K562 (cell line): ENCODE measurements around the gene HSF4. TPM values are rescaled to one million over a fixed set of nuclear protein-coding genes. Genes with fewer than 3 reads are reported as not detected.

Source experiments
- CBX3 ChIP-seq, 2 experiments: IDR thresholded peaks; 1 replicate in 1 of 2; 2 replicates in 1 of 2; pipeline ENCODE4 v1.6.1; 2012; ENCODE audit warnings: inconsistent platforms in 2 of 2, low read length in 2 of 2, borderline replicate concordance in 1 of 2, control low read depth in 1 of 2
- EP400 ChIP-seq: fragments of 450-650 bp; IDR thresholded peaks from 2 replicates; pipeline ENCODE4 v1.6.1; 2017; ENCODE audit warnings: antibody characterized with exemption, mild to moderate bottlenecking, moderate library complexity
- ETS1 ChIP-seq: conservative IDR thresholded peaks from 2 replicates; pipeline ENCODE4 v1.6.1; 2011; ENCODE audit warnings: low read depth, mild to moderate bottlenecking, low read length; ENCODE audit not compliant: control insufficient read depth
- GABPB2 ChIP-seq: fragments of 250-450 bp; sonication (Bioruptor Pico); conservative IDR thresholded peaks from 2 replicates; pipeline ENCODE4 v1.5.1; 2021; ENCODE audit warnings: mild to moderate bottlenecking
- HDAC1 ChIP-seq, 2 experiments: fragments of 450-650 bp; IDR thresholded peaks; 2 replicates each; pipeline ENCODE4 v1.6.1; 2016 to 2017; ENCODE audit warnings: inconsistent platforms in 1 of 2, mild to moderate bottlenecking in 1 of 2, moderate library complexity in 1 of 2
- HOXB6 ChIP-seq: fragments of 250-450 bp; sonication (Bioruptor Pico); IDR thresholded peaks from 2 replicates; pipeline ENCODE4 v1.5.1; 2022; ENCODE audit warnings: mild to moderate bottlenecking, borderline replicate concordance
- ID3 ChIP-seq, 2 experiments: fragments of 250-450 bp in 1 of 2; fragments of 450-650 bp in 1 of 2; sonication (Bioruptor Pico) in 1 of 2; IDR thresholded peaks; 2 replicates each; pipeline versions ENCODE4 v1.6.1 to v1.8.0; 2016 to 2021; ENCODE audit warnings: mild to moderate bottlenecking in 2 of 2, moderate library complexity in 2 of 2, missing compliant biosample characterization in 1 of 2, missing genetic modification characterization in 1 of 2
- NBN ChIP-seq: fragments of 450-650 bp; IDR thresholded peaks from 2 replicates; pipeline ENCODE4 v1.6.1; 2016; ENCODE audit warnings: low read depth, mild to moderate bottlenecking
- NCOA6 ChIP-seq: fragments of 450-650 bp; IDR thresholded peaks from 2 replicates; pipeline ENCODE4 v1.6.1; 2017; ENCODE audit warnings: mild to moderate bottlenecking
- NELFE ChIP-seq: IDR thresholded peaks from 2 replicates; pipeline ENCODE4 v1.6.1; 2011; ENCODE audit warnings: mild to moderate bottlenecking; ENCODE audit not compliant: insufficient read depth, insufficient read length
- NONO ChIP-seq, 2 experiments: fragments of 200-400 bp in 1 of 2; fragments of 450-650 bp in 1 of 2; formaldehyde crosslinking in 1 of 2; IDR thresholded peaks; 2 replicates each; pipeline ENCODE4 v1.6.1; 2017; ENCODE audit warnings: low read depth in 2 of 2, mild to moderate bottlenecking in 2 of 2, moderate library complexity in 2 of 2, low read length in 1 of 2
- POLR2B ChIP-seq: fragments of 450-650 bp; IDR thresholded peaks from 2 replicates; pipeline ENCODE4 v1.6.1; 2018; ENCODE audit warnings: low read depth; ENCODE audit not compliant: partially characterized antibody
- RBM15 ChIP-seq: fragments of 200-400 bp; formaldehyde crosslinking; IDR thresholded peaks from 2 replicates; pipeline ENCODE4 v1.6.1; 2018; ENCODE audit warnings: mild to moderate bottlenecking, low read length, moderate library complexity; ENCODE audit not compliant: insufficient read depth
- SLC30A9 ChIP-seq: fragments of 250-450 bp; sonication (Bioruptor Pico); IDR thresholded peaks from 2 replicates; pipeline ENCODE4 v1.8.0; 2022; ENCODE audit warnings: mild to moderate bottlenecking, moderate library complexity
- SMAD1 ChIP-seq: fragments of 150-350 bp; IDR thresholded peaks from 2 replicates; pipeline ENCODE4 v1.6.1; 2014; ENCODE audit warnings: low read length, low read depth; ENCODE audit not compliant: partially characterized antibody
- TEAD4 ChIP-seq, 2 experiments: sonication (generic) in 1 of 2; formaldehyde crosslinking in 1 of 2; IDR thresholded peaks; 2 replicates each; pipeline versions ENCODE4 v1.6.1 to v1.8.0; 2012 to 2022; ENCODE audit warnings: borderline replicate concordance in 1 of 2, inconsistent platforms in 1 of 2, low read length in 1 of 2, mild to moderate bottlenecking in 1 of 2, missing genetic modification reagents in 1 of 2
- ZBTB7A ChIP-seq: IDR thresholded peaks from 2 replicates; pipeline ENCODE4 v1.6.1; 2011; ENCODE audit warnings: low read depth, mild to moderate bottlenecking, low read length, moderate library complexity, borderline replicate concordance; ENCODE audit not compliant: control insufficient read depth
- ZNF140 ChIP-seq: fragments of 250-450 bp; sonication (Bioruptor Pico); IDR thresholded peaks from 2 replicates; pipeline ENCODE4 v1.8.0; 2021; ENCODE audit warnings: moderate library complexity, mild to moderate bottlenecking, inconsistent platforms
- polyA plus RNA-seq, 8 experiments: library from polyadenylated mRNA; depleted of rRNA in 4 of 8; stranded (reverse) in 5 of 8; unstranded in 3 of 8; fragments of >200 nt; fragmentation: Nextera tagmentation in 2 of 8; fragmentation: Illumina TruSeq in 1 of 8; extraction: Ambion mirVana in 2 of 8; extraction: Trizol in 1 of 8; gene quantifications; 2 replicates each; pipeline versions ENCODE4 v1.2.1 to v1.2.3, GENCODE V29; 2011 to 2014; ENCODE audit warnings: inconsistent platforms in 1 of 8, missing spikeins in 1 of 8
- total RNA-seq, 7 experiments: library from RNA; depleted of rRNA in 6 of 7; stranded (reverse); fragments of >200 nt in 6 of 7; fragmentation: Illumina TruSeq in 2 of 7; extraction: Trizol in 2 of 7; gene quantifications; 2 replicates each; pipeline versions ENCODE4 v1.2.1 to v1.2.3, GENCODE V29; 2011 to 2021; ENCODE audit warnings: low replicate concordance in 1 of 7
- TF ChIP-seq, protein P1 (sequence below): sonication (generic); formaldehyde crosslinking; IDR thresholded peaks from 2 replicates; pipeline ENCODE4 v1.8.0; 2022; ENCODE audit warnings: missing genetic modification reagents, mild to moderate bottlenecking, borderline replicate concordance
- TF ChIP-seq, protein P2 (sequence below): fragments of 450-650 bp; conservative IDR thresholded peaks from 2 replicates; pipeline ENCODE4 v1.6.1; 2016; ENCODE audit warnings: missing genetic modification characterization, low read depth, mild to moderate bottlenecking, missing compliant biosample characterization, moderate library complexity
- TF ChIP-seq, protein P3 (sequence below): fragments of 450-650 bp; formaldehyde crosslinking; IDR thresholded peaks from 2 replicates; pipeline ENCODE4 v1.4.0; 2022; ENCODE audit warnings: missing genetic modification characterization

HSF4 gene
- total and polyA plus RNA-seq, 9 of the 15 experiments (the other 6 are each of a cell fraction or from before 2014, with no cell fraction given): 0.50 to 35.4 (median 8.8) TPM; not detected in 1

GRCh38 chr16:67169642-67170167 is 5.2 kb downstream of the HSF4 start (continued):
- peak; percentile 96; the same call in 1 of the 2 replicates for TF ChIP-seq ZBTB7A
- TF ChIP-seq, protein P1, sequence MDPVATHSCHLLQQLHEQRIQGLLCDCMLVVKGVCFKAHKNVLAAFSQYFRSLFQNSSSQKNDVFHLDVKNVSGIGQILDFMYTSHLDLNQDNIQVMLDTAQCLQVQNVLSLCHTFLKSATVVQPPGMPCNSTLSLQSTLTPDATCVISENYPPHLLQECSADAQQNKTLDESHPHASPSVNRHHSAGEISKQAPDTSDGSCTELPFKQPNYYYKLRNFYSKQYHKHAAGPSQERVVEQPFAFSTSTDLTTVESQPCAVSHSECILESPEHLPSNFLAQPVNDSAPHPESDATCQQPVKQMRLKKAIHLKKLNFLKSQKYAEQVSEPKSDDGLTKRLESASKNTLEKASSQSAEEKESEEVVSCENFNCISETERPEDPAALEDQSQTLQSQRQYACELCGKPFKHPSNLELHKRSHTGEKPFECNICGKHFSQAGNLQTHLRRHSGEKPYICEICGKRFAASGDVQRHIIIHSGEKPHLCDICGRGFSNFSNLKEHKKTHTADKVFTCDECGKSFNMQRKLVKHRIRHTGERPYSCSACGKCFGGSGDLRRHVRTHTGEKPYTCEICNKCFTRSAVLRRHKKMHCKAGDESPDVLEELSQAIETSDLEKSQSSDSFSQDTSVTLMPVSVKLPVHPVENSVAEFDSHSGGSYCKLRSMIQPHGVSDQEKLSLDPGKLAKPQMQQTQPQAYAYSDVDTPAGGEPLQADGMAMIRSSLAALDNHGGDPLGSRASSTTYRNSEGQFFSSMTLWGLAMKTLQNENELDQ (CRISPR knock-in tag): no peak
- TF ChIP-seq ETS1: no peak
- TF ChIP-seq NBN: no peak
- no peak for TF ChIP-seq ZNF140 (CRISPR knock-in tag)
- no peak for TF ChIP-seq CBX3 (IDR thresholded peaks at IDR 0.05; ENCODE audit: borderline replicate concordance in 1 of 2, low read length in 2 of 2)
- TF ChIP-seq TEAD4 (IDR thresholded peaks at IDR 0.05; ENCODE audit: low read length): no peak
- no peak for TF ChIP-seq TEAD4 (CRISPR knock-in tag; IDR thresholded peaks at IDR 0.05; ENCODE audit: borderline replicate concordance)
- TF ChIP-seq, protein P2, sequence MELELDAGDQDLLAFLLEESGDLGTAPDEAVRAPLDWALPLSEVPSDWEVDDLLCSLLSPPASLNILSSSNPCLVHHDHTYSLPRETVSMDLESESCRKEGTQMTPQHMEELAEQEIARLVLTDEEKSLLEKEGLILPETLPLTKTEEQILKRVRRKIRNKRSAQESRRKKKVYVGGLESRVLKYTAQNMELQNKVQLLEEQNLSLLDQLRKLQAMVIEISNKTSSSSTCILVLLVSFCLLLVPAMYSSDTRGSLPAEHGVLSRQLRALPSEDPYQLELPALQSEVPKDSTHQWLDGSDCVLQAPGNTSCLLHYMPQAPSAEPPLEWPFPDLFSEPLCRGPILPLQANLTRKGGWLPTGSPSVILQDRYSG (tag): no peak
- no peak for TF ChIP-seq NONO (IDR thresholded peaks at IDR 0.05; ENCODE audit: low read depth in 2 of 2, low read length in 1 of 2)
- no peak for TF ChIP-seq NELFE
- no peak for TF ChIP-seq HOXB6 (CRISPR knock-in tag)
- no peak for TF ChIP-seq RBM15
- TF ChIP-seq SLC30A9 (CRISPR knock-in tag): no peak
- TF ChIP-seq, protein P3, sequence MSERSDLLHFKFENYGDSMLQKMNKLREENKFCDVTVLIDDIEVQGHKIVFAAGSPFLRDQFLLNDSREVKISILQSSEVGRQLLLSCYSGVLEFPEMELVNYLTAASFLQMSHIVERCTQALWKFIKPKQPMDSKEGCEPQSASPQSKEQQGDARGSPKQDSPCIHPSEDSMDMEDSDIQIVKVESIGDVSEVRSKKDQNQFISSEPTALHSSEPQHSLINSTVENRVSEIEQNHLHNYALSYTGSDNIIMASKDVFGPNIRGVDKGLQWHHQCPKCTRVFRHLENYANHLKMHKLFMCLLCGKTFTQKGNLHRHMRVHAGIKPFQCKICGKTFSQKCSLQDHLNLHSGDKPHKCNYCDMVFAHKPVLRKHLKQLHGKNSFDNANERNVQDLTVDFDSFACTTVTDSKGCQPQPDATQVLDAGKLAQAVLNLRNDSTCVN (CRISPR knock-in tag): no peak
- TF ChIP-seq GABPB2: no peak
- TF ChIP-seq NCOA6: no peak
- TF ChIP-seq ID3 (CRISPR knock-in tag; IDR thresholded peaks at IDR 0.05): no peak
- 0 out of 2 replicates have a peak, but pooled peaks have one; percentile 16 for TF ChIP-seq ID3 (tag; IDR thresholded peaks at IDR 0.05)
- no peak for TF ChIP-seq EP400
- TF ChIP-seq HDAC1 (IDR thresholded peaks at IDR 0.05): no peak
- no peak for TF ChIP-seq POLR2B
- no peak for TF ChIP-seq SMAD1
